Measurements from ENCODE around the gene GPRC5B. TPM values are rescaled to one million over a fixed set of nuclear protein-coding genes. Genes with fewer than 3 reads are reported as not detected.

Gene GPRC5B
- polyA plus RNA-seq, 3 donors, result 98.3 to 108 (median 105) TPM

DNA sequence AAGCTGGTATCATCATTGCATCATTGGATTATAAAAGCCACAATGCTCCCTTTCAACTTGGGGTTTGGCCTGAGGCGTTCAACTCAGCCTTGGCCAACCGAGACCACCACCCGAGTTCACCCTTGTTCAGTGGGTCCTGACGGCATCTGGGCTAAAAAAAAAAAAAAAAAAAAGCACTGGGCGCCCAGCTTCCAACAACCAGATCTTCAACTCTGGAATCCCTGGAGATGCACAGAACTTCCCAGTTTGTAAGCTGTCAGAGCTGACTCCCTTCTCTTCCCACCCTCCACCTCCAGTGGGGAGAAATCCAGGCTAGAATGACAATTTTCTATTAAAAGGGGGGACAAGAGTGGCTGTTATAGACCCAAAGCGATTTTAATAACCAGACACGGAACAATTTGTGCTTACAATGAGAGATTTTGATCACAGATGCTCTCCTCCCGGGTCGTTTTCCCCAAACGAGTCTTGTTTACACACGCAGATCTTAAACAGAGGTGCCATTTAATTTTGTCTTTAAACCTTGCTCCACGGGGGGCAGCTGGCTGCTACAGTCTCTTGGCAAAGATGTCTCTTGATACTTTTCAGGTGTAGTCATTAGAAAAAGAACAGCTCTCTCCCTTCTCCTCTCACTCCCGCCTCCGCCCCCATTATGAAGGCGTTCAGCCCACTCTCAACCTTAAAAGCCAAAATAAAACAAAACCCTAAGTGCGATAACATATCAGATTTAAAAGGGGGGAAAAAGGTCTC is 26.9 kb downstream of the GPRC5B start:
- no peak for DNase-seq (ENCODE audit: extremely low read depth in 1 of 11, low read depth in 9 of 11, low spot score in 4 of 11)

DNA sequence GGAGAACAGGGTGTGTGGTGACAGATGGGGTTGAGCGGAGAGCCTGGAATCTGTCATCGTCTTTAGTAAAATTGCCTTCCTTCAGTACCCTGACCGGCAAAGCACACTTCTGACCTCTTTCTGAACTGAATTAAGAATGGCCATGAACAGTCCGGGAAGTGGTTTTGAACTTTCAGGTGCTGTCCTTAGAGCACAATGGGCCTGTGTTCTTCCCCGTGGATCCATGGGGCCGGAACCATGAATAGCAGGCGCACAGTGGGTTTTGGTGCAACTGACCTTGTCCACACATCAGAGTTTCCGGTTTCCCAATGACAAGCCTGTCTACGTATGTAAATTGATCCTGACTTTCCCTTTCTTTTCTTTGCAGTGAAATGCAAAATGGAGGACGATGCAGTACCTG is 28.5 kb downstream of the GPRC5B start:
- no peak for DNase-seq (ENCODE audit: extremely low read depth in 1 of 11, low read depth in 9 of 11, low spot score in 4 of 11)

DNA sequence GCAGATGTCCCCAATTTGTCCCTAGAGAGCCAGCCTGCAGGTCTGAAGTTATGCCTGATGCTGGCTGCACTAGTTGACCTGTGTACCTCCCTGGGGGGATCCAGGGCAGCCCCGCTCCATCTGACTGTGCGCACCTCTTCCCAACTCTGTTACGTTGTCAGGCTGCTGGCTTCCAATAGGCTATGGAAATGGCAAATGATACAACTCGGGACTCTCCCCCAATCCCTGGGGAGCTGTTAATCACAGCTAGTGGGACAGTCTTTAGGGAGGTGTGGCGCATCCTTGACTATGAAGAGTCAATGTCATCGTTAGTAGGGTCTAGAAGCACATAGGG is 30.1 kb downstream of the GPRC5B start:
- DNase-seq (ENCODE audit: extremely low read depth in 1 of 11, low read depth in 9 of 11, low spot score in 4 of 11), result no peak

DNA sequence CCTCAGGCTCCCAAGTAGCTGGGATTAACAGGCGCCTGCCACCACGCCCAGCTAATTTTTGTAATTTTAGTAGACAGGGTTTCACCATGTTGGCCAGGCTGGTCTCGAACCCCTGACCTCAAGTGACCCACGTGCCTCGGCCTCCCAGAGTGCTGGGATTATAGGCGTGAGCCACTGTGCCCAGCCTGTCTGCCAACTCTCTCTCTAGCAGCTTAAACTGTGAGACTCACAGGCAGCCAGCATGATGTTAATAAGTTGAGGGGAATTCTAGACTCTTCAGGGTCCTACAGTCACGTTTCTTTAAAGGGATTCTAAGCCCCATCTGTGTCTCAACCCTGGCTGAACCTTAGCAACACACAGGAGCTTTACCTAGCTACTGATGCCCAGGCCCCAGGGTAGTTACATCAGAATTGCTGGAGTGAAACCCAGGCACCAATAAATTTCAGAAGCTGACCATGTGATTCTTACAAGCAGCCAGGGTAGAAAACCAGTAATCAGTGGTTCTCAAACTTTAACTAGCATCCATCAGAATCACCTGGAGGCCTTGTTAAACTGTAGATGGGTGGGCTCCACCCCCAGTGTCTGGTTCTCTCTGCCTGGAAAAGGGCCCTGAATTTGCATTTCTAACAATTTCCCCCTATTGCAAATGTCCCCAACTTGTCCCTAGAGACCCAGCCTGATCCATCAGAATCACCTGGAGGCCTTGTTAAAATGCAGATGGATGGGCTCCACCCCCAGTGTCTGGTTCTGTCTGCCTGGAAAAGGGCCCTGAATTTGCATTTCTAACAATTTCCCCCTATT is 30.7 kb downstream of the GPRC5B start:
- DNase-seq (ENCODE audit: extremely low read depth in 1 of 11, low read depth in 9 of 11, low spot score in 4 of 11), result peak in 1 of 11 donors; percentile 35

DNA sequence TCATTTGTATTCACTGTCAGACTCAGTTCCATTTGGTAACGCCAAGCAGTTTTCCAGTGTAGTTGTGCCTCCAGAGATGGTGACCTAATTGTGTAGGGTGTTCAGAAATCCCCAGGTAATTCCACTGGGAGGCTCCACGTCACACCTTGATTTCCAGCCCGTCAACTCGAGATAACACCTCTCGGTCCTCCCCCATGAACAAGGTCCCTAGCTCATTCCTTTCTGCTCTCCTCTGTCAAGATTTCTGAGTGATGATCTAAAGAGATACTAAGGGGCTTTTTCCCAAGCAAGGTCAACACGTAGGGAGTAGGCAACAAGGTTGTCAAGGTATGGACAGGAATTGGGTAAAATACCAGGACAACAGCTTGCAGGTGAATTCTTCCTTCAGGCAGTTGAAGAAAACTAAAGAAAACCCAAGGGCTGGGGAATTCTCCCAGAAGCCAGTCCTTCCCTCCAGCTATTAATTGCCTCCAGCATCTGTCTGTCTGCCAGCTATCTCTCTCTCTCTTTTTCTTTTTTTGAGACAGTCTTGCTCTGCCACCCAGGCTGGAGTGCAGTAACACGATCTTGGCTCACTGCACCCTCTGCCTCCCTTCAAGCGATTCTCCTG is 31.4 kb downstream of the GPRC5B start:
- no peak for DNase-seq (ENCODE audit: extremely low read depth in 1 of 11, low read depth in 9 of 11, low spot score in 4 of 11)

DNA sequence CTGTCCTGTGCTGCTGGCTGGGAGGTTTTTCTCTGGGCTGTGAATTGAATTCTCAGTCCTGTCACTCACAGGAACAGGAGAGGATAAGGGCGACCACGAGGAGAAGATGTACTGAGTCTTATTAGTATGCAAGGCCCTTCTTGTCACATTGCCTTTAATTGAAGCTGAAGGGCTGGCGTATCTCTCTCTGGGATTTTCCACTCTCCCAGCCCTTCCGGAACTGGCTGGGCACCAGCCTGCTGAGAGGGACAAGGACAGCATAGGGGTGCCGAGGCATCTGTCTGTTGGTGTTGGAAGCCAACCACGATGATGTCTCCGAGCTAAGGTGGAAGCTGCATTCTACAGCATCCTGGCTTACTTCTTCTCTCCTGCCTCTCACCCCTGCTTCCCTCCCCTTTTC is 33.2 kb downstream of the GPRC5B start:
- DNase-seq (ENCODE audit: extremely low read depth in 1 of 11, low read depth in 9 of 11, low spot score in 4 of 11), result no peak

DNA sequence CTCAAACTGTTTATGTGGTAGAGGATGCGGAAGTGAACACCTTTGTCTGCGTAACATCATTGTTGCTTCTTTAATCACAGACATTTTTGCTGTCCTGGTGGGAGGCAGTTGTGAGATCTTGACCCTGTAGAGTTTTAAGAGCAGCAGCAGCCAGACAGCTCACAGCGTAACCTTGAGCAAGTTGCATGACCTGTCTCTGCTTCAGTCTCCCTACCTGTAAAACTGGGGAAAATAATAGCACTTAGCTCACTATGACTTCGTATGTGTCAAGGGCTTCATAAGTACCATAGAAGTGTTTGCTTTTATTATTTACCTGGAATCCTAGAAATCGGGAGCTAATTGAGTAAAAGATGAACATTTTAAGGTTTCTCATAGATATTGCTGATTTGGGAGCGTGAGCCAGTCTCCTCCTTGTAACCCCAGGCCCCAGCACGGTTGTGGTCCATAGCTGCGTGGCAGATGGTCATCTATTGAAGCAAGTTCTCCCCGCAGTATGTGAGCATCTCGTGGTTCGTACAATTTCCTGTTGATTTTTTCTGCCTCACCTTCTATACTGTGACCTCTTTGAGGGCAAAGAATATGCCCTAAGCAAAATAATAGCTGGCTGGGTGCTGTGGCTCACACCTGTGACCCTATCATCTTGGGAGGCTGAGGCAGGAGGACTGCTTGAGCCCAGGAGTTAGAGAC is 34.4 kb downstream of the GPRC5B start:
- DNase-seq (ENCODE audit: extremely low read depth in 1 of 11, low read depth in 9 of 11, low spot score in 4 of 11), result no peak

DNA sequence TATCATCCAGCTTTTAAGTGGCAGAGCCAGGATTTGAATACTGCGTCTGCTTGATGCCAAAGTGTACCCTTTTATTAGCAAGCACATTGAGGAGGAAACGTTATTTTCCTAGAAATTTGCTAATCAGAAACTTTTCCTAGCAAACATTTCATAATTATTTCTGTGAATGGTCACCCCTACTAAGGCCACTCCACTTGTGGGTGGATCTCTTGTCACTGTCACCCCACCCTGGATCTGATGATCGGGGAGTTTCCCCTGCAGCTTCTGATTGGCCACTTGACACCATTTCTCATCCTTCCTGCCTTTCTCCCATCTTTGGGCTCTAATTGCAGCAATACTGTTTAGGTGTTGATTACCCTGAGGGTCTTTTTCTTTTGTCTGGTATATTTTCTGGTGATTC is 35.9 kb downstream of the GPRC5B start:
- no peak for DNase-seq (ENCODE audit: extremely low read depth in 1 of 11, low read depth in 9 of 11, low spot score in 4 of 11)

DNA sequence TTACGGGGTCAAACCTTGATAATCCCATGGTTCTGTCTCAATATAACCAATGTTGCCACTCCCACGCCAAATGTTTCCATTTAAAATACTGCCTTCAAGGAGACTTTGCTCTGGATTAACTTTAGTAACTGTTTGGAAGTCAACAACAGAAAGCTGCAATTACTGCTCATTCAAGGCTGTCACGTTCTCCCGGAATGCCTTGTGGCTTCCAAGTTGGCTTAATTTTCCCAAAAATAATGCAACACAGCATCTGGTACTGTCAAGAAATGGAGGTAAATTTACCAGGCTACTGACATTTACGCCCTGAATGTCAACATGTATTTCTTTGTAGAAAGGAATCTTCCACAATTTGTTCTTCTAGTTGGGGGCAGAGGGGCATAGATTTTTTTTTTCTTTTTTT is 38.2 kb downstream of the GPRC5B start:
- no peak for DNase-seq (ENCODE audit: extremely low read depth in 1 of 11, low read depth in 9 of 11, low spot score in 4 of 11)

DNA sequence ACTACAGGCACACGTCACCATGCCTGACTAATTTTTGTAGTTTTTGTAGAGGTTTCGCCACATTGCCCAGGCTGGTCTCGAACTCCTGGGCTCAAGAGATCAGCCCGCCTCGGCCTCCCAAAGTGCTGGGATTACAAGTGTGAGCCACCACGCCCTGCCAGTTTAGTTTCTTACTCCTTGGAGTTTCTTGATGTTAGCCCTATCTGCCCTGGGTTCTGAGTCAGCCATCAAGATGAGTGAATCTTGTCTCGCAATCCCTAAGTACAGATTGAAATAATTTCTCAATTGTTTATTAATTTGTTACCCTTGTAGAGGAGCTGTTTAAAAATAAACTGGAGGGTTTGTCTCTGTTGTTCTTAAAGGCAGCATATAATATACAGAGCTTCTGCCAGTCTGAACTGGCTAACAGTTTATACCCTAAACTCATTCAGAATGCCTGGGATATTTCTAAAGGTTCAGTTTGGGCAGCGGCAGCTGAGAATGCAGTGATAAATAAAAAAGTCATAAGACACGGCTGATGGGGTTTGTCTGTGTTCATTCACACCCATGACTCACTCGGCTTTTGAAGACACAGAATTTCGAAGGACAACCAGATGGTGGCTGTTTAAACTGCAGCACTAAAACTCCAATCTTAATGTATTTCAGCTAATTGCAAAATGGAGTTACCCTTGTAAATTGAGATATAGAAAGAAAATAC is 39.6 kb downstream of the GPRC5B start:
- DNase-seq (ENCODE audit: extremely low read depth in 1 of 11, low read depth in 9 of 11, low spot score in 4 of 11), result no peak

DNA sequence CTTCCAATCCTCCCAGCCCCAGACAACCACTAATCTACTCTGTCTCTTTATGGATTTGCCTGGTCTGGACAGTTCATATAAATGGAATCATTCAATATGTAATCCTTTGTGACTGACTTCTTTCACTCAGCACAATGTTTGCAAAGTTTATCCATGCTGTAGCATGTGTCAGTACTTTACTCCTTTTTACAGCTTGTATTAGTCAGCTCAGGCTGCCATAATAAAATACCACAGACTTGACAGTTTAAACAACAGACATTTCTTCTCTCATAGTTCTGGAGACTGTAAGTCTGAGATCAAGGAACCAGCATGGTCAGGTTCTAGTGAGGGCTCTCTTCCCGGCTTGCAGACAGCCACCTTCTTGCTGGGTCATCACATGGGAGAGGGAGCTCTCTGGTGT is 41.3 kb downstream of the GPRC5B start:
- DNase-seq (ENCODE audit: extremely low read depth in 1 of 11, low read depth in 9 of 11, low spot score in 4 of 11), result no peak

DNA sequence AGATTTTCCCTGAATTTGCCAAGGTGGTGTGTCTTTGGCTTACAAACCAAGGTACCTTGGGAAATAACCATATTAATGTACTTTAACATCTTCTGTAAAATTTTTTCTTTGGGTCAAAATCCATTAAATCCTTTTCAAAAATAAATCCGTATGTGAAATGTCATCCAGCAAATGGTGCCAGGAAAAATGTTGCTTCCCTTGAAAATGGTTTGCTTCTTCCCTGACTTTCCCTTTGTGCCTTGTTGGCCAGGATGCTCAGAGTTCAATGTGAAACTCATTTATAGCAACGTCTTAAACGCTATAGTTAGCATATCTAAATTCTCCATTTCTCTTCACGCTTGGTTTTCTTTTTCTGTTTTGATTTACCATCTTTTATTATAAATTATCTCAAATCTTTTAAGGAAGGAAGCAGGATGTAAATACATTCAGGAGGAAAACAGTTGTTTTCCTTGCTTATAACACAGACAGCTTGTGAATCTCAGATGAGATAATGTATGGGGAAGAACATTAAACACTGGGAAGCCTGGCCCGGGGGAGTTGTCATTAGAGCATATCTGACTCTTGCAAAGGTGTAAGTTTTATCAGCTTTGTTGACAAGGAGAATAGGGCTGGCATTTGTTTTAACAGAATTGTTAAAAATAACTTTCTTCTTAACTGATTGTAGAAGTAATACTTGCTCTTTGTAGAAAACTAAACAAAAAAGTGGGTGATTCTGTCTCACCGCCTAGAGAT is 42.1 kb downstream of the GPRC5B start:
- no peak for DNase-seq (ENCODE audit: extremely low read depth in 1 of 11, low read depth in 9 of 11, low spot score in 4 of 11)

DNA sequence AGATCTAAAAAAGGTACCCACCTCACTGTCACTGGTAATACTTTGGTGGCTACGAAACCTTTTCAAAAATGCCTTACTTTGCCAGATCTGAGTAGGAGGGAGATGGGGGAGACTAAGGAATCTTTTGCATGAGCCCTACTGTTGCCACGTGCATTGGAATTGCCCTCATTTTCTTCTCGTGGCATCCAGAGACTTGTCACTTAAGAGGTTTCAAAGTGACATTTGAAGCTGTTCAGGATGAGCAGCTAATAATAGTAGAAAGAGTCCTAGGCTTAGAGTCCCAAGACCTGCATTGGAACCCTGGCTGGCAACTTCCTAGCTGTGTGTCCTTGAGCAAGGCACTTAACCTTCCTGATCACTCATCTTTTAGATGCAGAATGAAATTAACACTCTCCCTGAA is 43.5 kb downstream of the GPRC5B start:
- no peak for DNase-seq (ENCODE audit: extremely low read depth in 1 of 11, low read depth in 9 of 11, low spot score in 4 of 11)

DNA sequence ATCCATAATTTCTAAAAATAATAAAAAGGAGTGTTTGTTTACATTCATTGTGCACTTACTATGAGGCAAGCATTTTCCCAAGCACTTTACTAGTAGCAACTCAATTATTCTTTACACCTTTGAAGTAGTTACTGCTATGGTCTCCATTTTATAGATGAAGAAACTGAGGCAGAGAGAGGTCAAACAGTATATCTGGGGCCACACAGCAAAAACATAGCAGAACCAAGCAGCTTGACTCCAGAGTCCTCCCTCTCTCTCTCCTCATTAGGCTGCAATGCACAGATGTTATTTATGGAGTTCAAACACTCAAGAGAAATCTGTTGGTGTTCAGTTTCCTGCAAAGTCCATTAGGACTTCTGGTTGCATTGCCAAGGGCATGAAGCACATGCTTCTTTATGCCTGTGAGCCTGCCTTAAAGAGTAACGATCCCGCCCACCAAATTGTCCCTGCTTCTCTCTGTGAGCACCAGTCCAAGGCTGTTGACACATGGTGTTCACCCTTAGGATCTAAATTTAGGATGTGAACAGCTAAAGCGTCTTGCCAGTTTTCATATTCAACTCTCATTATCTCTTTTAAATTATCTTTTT is 44.0 kb downstream of the GPRC5B start:
- no peak for DNase-seq (ENCODE audit: extremely low read depth in 1 of 11, low read depth in 9 of 11, low spot score in 4 of 11)

DNA sequence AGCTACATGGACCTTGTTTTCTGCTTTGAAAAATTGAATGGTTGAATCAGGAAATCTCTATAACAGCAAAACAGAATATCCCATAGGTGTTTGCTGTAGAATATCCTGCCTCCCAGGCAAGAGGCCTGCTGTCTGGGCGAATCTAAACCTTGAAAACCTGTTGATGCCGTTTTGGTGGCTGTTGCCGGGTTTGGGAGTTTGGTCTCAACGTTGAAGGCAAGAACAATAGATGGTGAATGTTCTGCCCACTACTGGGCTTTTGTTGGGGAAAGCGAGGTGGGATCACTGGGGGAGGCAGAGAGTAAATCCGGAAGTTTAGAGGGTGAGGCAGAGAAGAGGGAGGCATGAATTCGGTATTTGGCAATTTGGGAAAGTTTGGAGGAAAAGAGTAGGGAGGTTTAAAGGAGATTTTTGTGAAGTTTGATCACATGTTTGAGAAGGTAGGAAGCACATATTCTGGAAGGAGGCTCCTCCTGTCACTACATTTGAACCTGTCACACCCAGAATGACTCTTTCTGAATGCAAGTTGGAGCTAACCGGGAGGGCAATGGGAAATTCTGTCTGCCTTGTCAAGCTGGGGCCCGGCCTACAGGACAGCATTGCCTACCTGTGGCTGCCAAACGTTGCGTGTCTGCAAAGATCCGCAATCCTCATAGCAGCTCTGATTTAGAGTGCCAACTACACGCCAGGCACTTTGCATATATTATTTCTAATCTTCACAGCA is 46.5 kb downstream of the GPRC5B start:
- no peak for DNase-seq (ENCODE audit: extremely low read depth in 1 of 11, low read depth in 9 of 11, low spot score in 4 of 11)

DNA sequence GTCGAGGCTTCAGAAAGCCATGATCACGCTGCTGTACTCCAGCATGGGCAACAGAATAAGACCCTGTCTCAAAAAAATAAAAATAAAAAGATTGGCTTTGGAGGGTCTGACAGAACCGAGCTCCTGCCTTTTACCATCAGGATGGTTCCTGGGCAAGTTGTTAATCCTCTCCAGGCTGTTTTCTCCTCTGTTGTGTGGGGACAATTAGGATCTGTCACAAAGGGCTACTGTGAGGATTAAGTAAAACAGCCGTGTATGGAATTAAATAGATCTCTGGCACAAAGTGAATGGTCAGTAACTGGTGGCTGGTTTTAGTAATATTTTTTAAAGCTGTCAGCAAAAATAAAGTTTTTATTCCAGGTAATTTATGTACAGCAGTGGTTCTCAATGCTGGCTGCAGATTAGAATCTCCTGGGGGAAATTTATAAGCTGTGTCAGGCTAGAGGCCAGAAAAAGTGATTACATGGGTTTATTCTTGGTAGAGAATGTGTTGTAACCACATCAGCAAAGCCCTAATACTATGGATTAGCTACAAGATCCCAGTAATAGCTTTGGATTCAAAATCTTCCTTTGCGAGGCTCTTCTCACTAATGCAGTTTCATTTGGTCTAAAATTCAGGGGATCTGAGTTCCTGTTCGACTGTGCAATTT is 47.2 kb downstream of the GPRC5B start:
- no peak for DNase-seq (ENCODE audit: extremely low read depth in 1 of 11, low read depth in 9 of 11, low spot score in 4 of 11)

DNA sequence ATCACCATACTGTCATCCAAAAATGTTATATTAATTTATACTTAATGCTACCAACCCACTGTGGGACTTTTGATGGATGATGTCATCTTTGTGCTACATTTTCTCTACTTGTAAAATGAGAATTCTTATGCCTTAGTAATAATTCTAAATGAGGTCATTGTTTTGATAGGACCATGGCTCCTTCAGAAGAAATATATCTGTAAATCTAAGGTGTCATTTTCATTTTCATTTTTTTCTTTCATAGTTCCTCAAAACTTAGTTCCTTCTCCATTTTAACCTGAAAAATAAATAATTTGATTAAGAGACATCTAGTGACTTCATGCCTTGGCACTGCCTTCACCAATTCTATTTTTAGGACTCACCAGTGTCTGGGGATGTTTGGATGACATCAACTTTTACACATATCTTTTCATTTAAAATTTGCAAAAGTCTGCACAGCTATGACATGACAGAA is 48.7 kb downstream of the GPRC5B start:
- DNase-seq (ENCODE audit: extremely low read depth in 1 of 11, low read depth in 9 of 11, low spot score in 4 of 11), result no peak
